CD4-positive, alpha-beta T cell treated with Interleukin-1 beta for 1 hour (primary cell): ENCODE measurements around the gene HNRNPR.
"Not testable (repeated sequence)": the region's sequence is repeated elsewhere in the genome, so short reads cannot be mapped to it uniquely, and the experiment has no call there.

Experiments used
- DNase-seq, 2 donors: peaks; one replicate each; pipeline ENCODE4 v3.0.0-alpha.2; 2020 to 2022

Gene HNRNPR

DNA sequence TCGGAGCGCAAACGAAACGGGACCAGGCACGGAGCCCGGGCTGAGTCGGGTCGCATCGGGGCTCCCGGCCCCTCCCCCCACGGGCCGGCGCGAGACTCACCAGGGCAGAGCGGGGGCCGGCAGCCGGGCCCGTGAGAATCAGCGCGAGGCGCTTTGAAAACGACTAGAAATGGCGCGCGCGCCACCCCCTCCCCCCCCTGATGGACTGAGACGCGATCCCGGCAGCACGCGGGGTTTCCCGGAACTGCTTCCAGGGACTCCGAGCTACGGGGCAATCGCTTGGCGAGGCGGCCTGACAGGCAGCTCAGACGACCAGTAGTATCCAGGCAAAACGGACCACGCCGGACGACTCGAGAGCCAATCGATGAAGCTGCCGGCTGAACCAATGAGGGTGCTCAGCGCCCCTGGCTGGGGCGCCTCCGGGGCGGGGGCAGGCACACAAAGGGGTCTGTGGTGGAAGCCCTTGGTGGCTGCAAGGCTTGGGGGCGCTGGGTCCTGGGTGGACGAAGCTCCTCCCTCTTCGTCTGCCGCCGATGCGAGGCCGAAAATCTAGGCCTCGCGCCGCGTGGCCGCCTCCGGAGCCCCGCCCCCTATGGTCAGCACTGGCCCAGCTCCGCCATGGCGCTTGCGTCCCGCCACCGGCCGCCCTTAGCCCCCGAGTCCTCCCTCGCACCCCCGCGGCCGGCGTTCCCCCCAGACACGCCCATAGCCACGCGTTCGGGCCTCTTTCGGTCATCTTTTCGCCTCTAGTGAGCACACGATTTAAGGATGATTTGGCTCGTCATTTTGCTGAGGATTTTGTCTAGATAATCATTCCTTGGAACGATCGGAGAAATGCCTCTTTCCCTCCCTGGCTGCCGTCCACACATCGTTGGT, at the start of gene HNRNPR:
Gene HNRNPR, minus strand, starts transcription at position 174 of the 876 bp plus-strand sequence. CDS start 3,276 bp downstream, outside the sequence.
- DNase-seq = peak; percentile 99

DNA sequence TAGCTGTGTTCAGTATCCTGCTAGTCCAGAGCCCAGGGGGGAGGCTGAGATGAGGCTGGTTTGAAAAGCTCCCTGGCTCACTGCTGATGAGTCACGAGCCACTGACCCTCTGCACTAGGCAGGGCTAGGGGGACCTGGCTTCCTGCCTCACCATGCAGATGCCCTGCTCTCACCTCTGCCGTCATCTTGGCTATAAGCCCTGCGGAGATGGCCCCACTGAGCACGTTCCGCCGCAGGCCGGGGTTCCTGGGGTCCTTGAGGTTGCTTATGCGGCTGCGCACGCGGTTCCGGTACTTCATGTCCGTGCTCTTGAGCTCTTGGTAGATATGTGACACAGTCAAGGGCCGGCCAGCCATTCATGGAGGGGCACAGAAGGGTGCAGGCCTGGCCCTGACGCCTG, 49.6 kb upstream of the HNRNPR start:
- no peak for DNase-seq

DNA sequence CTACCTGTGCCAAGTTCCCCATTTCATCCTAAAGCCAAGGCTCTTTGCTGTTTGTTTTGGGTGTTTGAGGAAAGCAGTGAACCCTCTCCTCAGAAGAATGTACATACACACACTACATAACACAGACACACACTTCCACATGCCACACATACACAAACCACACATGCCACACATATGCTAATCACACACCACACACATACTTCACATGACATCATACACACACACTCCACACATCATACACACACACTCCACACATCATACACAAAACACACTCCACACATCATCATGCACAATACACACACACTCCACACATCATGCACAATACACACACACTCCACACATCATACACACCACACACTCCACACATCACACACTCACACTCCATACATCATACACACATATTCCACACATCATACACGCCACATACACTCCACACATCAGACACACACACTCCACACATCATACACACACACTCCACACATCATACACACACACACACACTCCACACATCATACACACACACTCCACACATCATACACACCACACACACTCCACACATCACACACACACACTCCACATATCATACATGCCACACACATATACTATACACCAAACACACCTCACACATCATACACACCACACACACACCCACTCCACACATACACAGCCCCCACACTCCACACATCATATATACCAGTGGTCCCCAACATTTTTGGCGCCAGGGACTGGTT, 48.2 kb upstream of the HNRNPR start:
- no peak for DNase-seq

DNA sequence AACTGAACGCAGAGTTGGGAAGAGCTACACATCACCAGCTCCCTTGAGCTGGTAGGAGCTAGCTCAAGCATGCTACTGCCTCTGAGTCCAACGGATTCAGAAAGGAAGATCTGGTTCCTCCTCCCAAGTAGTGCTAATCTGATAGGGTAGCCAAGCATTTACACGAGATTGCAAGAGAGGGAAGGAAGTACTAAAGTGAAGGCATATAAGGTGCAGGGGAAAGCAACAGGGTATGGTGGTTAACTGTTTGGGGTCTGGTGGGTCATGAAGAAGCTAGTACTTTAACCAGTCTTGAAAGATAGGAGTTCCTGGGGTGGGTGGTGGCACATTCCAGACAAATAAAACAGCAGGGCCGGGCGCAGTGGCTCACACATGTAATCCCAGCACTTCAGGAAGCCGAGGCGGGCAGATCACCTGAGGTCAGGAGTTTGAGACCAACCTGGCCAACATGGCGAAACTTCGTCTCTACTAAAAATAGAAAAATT, 45.8 kb upstream of the HNRNPR start:
- no peak for DNase-seq

DNA sequence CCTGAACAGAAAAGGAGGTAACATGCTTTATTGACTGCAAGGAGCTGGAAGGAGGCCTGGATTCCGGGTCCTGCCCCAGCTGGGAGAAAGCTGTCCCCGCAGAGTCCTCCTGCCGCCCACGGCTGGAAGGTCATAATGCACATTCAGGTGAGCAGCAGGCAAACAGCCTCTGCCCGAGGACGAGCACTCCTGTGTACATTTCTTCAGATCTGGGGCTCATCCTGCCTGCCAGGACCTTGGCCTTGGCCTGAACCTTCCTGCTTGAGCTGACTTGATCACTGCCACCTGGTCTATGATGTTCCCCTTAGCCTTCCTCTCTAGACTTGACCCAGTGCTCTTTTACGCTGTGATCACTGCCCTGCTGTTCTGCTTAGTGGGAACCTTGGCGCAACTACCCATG, 43.4 kb upstream of the HNRNPR start:
- no peak for DNase-seq

DNA sequence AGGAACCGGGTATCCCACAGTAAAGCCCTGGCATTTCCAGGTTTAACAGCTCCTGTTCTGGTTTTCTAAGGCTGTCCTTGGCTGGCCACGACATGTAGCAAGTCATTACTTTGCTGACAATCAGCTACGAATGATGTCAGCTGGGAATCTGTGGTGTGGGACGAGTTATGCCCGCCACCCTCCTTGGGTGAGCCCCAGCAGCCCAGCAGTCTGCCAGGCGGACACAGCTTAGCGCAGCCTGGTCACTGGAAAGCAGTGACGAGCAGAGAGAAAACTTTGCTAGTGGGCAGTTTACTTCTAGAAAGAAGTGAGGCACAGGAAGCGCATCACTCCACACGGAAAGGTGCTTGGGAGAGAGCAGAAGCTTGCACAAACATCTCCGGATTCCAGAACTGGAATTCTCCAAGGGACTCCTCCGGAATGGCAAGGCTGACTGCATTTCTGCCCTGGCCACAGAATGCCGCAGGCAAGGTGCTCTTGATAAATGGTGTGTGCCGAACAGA, 41.1 kb upstream of the HNRNPR start:
- no peak for DNase-seq

DNA sequence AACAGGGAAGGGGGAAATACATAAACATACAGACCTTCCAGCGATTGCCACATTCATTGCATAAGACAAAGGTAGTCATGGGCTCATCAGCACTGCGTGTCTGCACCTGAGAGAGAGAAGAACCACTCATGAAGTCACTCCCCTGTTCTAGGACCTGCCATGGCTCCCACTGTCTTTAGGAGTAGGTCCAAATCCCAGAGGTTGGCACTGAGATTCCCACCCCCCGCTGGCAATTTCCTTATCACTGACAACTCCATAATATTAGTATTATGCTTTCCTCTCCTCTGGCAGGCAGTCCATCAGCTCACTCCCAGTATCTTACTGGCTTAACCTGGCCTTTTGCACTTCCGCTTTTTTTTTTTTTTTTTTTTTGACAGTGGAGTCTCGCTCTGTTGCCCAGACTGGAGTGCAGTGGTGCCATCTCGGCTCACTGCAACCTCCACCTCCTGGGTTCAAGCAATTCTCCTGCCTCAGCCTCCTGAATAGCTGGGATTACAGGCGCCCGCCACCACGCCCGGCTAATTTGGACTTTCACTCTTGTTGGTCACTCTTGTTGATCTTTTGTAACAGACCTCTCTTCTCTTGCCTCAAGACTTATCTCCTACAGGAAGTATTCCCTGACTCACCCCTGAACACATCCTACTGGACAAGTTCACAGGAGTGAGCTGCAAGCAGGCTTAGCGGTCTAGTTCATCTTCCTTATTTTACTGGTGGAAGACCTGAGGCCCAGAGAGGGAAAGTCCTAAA, 40.4 kb upstream of the HNRNPR start:
- DNase-seq = no peak

DNA sequence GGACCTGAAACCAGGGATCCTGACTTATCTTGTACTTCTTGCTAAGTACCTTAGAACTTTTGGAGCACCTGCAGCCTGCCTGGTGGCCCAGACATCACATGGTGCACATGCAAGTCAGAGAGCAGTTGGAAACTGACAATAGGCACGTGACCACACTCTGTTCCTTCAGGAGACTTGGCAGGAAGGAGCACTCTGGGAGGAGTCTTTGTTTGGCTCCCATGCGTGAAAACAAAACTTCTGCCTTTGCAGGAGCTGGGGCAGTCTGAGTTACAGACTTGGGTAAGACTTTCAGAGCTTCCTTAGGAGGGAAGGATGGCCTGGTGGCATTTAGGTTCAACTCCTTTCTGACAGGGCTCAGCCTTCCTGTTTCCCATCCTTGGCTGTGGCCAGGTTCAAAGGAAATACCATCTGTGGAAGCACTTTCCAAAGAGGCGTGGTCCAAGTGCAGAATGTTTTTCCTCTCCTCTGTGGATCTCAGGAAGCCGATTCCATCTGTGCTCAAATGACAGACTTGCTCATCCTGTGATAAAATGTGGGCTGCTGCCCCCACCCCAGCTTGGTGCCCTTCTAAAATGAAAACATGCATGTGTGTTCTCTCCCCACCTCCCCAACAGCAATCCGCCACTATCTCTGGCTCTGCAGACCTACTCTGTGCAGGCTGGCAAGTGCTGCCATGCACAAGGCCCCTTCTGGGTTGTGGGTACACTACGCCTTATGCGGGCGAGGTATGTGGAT, 39.7 kb upstream of the HNRNPR start:
- no peak for DNase-seq

DNA sequence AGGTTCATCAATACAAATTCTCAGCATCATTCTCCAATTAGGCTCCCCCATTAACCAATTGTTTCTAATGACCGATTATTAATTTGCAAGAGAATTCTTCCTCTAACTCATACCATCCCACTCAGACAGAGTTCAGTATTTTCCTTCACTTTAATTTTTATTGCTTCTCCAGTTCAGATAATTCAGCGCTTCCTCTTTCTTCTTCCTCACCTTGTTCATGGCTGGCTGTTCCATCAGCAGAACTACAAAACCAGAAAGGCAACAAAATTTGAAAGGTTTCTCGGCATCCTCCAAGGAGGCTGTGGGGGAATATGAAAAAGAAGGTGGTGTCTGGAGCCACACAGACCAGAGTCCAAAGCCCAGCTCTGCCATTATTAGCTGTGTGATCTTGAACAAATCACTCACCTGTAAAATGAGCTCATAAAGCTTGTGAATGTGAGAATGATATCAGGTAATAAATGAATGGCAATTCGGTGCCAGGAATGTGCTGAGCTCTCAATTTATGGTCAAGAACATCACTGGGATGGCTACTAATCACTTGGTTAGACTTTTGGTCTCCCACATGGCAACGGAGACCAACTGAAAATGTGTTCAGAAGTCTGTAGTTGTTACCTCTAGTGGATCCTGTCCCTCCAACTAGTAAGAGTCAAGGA, 37.3 kb upstream of the HNRNPR start:
- no peak for DNase-seq

DNA sequence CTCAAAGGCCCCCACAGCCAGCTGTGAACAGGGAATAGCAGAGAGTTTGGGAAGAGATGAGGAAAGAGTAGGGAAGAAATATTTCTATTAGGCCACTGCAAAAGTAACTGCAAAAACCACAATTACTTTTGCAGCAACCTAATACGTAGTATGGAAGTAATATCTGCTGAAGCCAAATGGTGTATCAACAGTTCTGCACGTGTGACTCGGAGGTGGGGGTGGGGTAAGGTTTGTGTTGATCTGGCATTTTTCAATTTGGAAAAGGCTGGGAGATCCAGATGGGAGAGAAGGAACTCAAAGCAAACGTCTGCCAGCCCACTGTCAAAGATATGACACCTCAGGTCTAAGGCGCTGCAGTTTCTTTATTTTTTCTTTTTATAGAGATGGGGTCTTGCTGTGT, 36.6 kb upstream of the HNRNPR start:
- DNase-seq = no peak

DNA sequence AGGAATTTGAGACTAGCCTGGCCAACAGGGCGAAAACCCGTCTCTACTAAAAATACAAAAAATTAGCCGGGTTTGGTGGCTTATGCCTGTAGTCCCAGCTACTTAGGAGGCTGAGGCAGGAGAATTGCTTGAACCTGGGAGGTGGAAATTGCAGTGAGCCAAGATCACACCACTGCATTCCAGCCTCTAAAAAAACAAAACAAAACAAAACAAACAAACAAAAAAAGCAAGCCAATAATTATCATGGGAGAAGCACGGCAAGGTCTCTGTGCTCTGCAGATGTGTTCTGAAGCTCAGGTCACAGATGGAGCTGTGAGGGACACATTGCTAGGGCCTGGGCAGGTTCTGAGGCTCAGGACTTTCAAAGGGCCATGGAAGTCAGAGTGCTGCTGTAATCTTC, 36.2 kb upstream of the HNRNPR start:
- DNase-seq = not testable (repeated sequence)

DNA sequence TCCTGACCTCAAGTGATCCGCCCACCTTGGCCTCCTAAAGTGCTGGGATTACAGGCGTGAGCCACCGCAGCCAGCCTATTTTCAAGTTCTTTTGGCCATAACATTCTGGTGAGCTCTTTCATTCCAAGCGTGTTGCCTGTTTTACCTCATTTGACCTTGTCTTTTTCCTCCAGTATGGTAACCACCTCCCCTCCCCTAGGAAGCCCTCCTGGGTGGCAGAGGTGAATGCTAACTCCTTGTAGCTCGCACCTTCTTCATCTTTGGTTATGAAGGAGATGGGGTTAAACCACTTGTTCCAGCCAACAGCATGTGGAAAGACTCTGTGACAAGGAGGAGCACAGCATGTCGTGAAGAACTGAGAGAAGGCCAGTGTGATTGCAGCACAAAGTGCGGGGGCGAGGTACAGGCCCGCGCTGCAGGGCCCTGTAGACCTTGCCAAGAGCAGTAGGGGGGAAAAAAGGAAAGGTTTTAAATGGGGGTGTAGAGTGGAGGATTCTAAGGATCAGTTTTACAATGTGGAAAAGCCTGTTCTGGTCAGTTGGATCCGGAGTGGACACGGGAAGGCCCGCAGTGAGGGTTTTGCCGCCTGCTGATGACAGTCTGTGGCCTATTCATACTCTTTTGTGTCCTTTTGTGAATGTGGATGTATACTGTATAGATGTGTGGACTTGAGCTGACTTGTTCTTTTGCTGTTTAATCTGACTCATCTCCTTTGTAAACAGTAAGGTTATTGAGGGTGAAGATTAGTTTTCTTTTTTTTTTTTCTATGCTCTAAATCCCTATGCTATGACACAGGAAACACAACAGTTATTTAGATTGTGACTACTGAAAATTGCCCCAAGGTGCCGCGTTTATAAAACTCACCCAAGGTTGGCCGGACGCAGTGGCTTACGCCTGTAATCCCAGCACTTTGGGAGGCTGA, 33.1 kb upstream of the HNRNPR start:
- DNase-seq = no peak

DNA sequence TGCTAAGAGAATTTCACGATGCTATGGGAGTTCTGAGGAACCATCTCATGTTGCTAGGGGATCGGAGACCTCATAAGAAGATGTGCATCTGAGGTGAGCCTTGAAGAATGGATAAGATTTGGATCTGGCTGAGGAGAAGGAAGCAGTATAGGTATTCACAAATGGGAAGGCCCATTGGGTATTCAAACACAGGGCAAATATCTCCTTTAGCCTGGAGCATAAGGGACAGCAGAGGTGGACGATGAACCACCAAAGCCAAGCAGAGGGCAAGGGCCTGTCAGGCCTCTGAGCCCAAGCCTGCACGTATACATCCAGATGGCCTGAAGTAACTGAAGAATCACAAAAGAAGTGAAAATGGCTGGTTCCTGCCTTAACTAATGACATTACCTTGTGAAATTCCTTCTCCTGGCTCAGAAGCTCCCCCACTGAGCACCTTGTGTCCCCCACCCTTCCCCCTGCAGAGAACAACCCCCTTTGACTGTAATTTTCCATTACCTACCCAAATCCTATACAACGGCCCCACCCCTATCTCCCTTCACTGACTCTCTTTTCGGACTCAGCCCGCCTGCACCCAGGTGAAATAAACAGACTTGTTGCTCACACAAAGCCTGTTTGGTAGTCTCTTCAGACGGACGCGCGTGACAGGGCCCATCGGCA, 30.1 kb upstream of the HNRNPR start:
- DNase-seq = not testable (repeated sequence)

DNA sequence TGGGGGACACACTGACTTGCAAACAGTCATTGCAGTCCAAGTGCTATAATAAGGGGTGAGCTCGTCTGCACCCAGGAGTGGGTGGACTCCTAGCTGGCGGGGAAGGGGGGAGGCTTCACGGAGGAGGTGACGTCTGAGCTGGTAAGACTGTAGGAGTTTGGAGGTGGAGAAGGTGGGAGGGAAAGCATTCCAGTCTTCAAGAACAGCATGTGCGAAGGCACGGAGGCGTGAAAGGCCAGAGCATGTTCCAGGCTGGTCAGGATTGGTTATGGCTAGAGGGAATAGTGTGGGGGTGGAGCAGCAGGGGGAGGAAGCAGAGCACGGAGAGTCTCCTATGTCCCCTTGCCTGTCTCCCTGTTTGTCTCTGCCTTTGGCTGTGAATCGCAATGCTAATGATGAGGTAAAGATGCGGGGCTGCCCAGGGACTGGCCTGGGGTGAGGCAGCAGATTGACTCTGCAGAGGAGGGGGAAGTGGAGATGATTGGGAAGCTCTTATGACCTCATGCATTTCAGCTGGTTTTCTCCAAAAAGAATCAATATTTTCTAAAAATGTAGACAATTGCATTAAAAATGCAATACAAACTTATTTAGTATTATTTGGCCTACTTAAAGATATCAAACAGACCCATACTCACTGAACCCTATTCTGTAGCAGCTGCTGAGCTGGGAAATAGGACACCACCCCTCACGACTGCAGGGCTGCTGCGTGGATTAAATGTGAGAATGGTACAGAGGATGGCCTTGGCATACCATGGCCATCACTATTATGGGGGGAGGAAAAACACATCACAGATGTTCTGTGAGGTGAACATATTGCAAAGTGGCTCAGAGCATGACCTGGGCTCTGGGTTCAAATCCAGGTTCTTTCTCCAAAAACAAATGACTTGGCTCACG, 28.1 kb upstream of the HNRNPR start:
- no peak for DNase-seq

DNA sequence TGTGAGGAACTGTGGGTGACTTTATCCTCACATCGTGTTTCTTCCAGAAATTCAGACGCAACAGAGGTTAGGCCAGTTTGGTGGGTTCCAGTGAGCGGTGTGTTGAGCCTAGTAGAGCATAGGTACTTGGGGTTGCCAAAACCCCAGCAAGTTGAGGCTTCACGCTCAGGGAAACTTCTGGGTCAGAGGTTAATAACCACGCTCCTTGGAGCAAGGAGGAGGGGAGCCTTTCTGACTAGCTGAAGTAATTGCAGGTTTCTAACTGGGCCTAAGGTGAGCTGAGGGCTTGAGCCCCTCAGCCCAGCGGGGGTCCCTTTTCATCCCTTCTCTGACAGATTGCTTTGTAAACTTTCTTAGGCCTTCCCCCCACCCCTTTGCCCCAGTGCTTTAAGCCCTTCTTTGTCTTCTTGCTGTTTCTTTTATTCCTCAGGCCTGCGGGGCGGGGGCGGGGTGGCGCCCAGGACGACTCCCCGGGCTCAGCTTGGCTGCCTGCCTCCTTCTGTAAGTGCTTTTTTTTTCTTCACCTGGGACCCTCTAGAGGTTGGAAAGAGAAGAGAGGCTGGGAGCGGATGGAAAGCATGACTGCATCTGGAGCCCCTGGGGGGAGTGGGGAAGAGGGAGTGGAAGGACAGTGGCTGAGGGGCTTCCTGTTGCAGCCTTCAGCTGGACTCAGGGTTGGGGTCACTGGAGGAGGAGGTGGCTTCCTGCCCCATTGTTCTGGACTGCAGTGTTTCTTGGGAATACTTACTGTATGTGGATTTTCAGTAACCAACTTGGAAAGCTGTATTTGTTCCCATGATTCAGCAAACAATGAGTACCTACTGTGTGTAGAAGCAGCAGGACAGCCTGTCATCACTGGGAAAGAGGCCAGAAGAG, 26.9 kb upstream of the HNRNPR start:
- no peak for DNase-seq

DNA sequence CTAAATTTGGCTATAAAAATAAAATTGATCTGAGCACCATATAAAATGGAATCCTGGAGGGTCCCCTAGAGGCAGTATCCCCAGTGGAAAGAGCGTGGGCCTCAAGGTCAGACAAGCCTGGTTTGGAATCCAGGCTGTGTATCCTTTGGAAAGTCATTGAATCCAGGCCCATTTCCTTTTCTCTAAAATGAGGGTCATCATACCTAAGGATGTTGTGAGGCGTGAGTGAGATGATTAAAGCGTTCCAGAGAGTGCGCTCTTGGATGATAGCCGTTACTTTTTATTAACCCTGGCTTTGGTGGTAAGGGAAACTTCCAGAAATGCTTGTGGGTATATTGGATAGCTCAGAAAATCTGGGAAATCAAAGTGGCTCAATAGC, 26.2 kb upstream of the HNRNPR start:
- DNase-seq = no peak

DNA sequence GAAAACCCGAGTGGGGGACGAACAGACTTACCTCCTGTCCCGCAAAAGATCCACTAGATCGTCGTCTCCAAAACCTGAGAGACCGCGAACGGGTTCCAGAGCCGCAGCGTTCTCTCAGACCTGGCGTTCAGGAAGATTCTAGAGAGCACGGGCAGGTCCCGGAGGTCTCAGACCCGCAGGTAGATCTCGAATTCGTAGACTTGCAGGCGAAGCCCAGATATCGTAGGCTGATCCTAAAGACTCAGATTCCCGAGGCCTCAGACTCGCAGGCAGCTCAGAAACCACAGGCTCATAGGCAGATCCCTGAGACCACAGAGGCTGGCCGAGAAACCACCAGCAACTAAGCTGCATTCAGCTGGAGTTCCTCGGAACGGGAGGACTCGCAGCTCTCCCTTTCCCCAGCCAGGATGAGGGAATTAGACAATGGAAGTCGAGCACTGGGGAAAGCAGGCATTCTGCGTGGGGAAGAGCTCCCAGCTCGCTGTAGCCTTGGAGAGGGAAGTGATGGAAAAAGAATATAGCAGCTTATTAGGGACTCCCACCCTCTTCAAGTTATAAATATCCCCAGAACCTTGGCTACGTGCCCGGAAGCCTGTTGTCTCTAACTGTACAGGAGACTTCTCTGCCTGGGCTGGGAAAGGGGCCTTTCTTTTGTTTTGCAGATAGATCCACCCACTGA, 25.4 kb upstream of the HNRNPR start, which contains the start of gene ZNF436:
Gene ZNF436, minus strand, starts transcription at position 502 of the 679 bp plus-strand sequence. CDS start 1,831 bp downstream, outside the sequence.
- DNase-seq = peak in 1 of 2 donors; percentile 17
